Right hindlimb (tissue), 1 donor: ENCODE data around the gene PPBP.
"Not testable (repeated sequence)": the region's sequence is repeated elsewhere in the genome, so short reads cannot be mapped to it uniquely, and the experiment has no call there.

Experiments
- DNase-seq: peaks from one replicate; pipeline ENCODE4 v3.0.0-alpha.2; 2018

The PPBP gene

DNA sequence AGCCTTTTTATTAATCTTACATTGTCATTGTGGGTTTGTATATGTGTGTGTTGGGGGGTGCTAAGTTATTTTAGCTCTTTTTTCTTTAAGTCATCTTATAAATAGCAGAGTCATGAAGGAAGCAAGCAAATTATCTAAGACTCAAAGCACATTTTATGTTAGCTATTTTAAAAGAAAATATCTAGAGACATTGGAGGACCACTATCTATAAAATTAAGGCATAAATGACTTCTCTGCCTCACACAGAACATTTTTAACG is 3.7 kb upstream of the PPBP start:
- DNase-seq = no peak

DNA sequence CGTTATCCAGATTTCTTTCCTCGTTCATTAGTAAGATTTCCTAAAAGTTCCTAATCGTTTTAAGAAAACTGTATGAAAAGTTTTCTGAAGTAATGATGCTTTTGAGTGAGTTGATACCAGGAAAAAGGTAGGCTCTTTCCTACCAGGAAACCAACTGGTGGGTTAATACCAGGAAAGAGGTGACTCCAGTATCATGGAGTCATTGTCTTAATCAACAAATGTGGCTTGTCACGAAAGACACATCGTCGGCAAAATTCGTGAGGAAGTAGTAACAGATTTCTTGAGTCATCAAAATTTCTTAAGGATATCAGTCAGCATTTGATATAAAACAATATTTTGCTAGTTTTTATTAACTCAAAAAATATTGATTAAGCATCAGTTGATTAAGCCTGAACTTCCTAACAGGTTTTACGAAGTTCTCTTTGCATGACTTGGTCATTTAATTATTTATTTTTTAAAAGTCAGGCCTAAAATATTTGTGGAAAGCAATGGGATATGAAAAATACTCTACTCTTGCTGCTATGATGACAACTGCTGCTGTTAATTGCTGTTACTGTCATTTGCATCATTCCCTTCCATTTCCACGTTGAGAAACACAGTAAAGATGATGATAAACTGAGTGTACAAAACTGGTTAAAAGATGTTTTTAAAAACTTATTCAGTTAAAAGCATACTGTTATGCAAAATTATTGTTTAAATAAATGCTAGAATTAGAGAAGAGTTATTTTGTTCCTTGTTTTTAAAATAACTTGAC is 3.2 kb upstream of the PPBP start:
- no peak for DNase-seq

DNA sequence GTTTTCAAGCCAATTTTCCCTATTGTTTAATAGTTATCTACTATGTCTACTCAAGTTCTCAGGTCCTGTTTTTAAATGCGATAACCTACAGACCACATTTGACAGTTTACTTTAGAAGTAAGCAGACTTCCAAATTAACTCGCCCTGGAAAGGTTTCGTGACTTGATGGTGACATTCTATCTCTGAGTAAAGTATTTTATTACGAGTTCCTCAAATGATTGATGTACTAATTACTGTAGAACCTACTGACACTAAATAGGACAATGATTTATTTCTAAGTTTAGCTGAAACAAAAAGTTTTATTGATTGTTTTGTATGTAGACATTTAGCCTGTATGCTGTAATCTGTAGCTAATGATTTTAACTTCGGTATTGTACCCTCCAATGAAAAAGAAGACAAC is 1.9 kb upstream of the PPBP start:
- no peak for DNase-seq

DNA sequence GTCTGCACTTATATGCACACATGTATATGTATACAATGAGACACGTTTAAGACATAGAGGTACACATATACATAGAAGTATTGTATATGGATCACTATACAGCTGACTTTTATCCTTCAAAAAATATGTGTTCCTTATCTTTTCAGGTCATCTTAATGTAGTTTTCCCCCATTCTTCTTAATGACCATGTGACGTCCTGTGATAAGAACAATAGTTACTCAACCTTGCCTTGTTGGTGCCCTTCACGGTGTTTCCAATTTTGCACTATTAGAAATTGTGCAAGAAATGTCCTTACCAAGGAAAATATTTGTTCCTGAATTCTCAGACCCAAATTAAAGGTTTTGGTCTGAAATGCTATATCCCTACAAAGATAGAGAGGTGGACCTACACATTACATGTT is 1.0 kb upstream of the PPBP start:
- no peak for DNase-seq

DNA sequence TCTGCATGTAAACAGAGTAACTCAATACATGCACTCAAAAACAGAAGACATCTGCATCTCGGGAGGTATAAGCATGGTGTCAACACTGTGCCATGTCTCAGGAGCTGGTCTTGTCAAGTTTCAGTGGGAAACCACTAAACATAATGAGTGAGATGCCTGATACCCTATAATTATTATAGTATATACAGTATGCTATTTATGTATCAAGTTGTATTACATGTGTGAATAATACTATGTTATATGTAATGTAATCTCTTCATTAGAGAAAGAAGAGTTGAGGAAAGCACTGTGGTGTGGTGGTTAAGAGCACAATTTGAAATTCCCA is 2.5 kb downstream of the PPBP start:
- DNase-seq = no peak

DNA sequence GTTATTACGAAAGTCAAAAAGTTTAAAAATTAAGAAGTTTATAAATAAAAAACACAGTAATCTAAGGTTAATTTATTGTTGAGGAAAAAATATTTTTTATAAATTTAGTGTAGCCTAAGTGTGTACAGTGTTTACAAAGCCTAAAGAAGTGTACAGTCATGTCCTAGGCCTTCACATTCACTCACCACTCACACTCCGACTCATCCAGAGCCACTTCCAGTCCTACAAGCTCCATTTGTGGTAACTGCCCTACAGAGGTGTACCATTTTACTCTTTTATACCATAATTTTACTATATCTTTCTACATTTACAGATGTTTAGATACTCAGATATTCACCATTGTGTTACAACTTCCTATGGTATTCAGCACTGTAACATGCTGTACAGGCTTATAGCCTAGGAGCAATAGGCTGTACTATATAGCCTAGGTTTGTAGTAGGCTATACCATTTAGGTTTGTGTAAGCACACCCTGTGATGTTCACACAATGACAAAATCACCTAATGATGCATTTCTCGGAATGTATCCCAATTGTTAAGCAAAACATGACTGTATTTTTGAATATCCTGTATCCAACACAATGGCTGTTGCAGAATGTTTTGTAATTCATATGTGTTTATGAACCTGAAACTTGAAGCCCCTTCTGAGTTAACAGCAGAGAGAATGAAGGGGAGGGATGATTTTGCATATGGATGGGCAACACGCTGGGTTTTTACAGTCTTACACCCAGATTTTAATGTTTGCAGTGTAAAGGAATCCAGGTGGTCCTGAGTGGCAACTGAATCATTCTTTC is 3.1 kb downstream of the PPBP start:
- no peak for DNase-seq

DNA sequence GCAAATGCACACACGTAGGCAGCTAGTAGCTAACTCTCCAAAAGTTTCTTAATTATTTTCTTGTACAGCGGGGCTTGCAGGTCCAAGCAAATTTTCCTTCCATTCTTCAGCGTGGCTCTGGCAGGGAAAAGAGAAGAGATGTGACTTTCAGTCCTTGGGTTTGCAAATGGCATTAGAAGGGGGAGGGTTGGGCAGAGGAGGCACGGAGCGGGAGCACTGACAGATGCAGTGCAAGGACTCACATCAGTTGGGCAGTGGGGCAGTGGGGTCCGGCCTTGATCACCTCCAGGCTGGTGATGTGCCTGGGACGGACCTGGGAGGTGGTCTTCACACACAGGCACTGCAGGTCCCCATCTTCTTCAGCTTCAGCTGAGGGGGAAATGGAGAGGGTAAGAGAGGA is 6.8 kb downstream of the PPBP start:
- not testable (repeated sequence) for DNase-seq

DNA sequence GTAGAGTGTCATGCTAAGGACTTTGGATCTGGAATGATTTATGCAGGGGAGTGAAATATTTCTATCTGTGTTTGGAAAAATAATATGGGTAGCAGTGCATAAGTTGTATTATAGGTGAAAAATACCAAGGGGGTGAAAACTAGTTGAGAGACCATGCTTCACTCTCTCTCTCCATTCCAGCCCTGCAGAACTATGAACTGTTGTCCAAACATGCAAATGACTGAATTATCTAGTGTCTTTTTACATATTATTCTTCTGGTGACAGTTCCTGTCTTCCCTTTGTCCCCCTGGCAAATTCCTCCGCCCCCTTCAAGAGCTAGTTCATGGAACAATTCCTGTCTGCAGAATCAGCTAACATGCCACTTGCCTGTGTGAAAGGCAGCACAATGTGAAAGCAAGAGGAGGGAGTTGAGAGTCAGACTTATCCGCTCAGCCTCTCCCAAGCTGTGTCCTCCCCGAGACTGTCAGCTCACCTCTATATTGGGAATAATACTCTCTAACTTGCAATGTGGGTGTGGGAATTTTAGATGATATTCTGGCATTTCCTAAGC is 8.5 kb downstream of the PPBP start:
- DNase-seq = no peak

DNA sequence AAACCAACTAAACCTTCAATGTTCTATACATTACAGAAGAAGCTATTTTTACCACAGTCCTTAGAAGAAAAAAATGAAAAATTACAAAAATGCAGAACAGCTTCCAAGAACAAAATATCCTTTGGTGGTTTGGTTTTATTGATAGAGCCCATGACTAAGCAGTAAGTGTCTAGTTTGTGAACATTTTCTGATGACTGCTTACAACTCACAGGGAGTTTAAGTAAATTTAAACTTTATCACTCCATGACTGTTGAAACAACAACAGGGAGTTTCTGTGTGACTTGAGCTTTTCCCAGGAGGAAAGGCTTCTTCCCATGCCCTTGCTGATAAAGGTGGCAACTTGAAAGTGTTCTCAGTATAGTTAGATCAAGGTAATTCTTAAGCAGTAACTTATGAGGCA is 9.1 kb downstream of the PPBP start:
- no peak for DNase-seq

DNA sequence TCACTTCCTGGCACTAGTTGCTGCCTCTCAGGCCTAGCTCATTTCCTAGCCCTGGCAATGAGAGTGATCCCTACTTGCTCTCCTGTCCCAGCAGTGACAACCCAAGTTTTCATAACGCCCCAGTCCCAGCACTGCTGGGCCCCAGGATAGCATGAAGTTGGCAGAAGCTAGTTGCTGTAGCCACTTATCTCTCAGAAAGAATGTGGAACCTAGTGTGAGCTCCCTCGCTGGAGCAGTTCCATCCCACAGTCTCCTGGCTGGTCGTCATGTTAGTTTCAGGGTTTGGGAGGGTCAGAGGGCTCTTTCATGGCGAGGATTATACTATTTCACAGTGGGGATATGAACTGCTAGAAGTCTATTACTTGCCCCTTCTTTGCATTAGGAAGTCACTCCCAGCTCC is 11.3 kb downstream of the PPBP start:
- DNase-seq = no peak

DNA sequence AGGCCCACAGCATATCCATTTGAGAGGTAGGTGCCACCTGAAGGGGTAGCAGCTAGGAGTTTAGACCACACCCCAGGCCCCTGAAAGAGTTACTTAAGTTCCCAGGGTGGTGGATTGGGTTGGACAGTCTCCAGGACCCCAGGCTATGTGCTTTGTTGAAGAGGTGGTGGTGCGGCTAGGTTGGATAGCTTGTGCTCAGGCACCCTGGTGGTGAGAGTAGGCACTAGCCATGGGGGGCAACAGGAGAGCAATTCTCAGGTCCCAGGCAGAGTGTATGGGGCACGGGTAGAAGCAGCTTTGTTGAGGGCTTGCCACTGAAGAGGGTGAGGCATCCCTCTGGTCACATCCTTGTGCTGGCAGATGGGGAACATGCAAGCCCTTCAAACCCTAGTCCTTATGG is 11.8 kb downstream of the PPBP start:
- DNase-seq = no peak

DNA sequence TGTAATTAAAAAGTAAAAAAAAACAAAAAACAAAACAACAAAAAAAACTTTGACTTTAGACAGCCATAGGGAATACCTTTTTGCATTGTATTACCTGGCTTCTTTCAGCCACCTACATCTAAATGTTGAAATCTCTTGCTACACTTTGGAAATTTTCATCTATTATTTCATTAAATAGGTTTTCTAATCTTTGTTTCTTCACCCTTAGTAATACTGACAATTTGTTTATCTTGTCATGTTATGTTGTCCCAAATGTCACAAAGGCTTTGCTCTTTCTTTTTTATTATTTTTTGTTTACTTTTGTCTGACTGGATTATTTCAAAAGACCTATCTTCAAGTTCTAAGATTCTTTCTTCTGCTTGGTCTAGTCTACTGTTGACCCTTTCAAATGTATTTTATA is 13.6 kb downstream of the PPBP start:
- DNase-seq = no peak

DNA sequence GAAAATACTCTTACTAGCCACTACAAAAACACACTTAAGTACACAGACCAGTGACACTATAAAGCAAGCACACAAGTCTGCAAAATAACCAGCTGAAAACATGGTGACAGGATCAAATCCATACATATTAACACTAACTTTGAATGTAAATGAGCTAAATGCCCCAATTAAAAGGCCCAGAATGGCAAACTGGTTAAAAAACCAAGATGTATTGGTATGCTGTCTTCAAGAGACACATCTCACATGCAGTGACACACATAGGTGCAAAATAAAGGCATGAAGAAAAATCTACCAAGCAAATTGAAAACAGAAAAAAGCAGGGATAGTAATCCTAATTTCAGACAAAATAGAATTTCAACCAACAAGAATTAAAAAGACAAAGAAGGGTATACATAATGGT is 17.0 kb downstream of the PPBP start:
- DNase-seq = no peak

DNA sequence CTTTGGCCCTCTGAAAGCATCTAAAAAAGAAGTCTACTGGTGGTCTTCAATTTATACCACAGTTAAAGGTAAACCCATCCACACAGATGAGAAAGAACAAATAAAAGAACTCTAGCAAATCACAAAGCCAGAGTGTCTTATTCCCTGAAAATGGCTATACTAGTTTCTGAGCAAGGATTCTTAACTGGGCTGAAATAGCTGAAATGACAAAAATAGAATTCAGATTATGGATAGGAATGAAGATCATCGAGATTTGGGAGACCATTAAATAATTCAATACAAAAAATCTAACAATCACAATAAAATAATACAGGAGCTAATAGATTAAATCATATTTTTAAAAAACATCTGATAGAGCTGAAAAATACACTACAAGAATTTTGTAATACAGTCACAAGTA is 18.0 kb downstream of the PPBP start:
- DNase-seq = no peak

DNA sequence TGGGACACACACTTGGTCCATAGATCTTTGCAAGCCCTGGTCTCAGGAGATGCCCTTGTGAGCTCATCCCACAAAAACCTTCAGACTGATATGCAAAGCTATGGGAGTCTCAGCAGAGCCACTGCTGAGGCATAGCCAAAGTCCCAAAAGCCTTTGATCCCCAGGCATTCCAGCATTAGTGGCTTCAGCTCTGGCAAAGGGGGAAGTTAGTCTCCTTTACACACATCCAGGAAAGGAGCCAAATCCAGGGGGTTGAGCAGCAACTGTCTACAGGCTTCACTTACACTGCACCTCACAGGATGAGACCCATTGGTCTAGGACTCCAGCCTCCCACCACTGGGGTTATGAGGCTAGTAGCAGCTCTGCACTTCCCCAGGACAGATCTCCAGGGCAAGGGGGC is 20.1 kb downstream of the PPBP start:
- DNase-seq = no peak

DNA sequence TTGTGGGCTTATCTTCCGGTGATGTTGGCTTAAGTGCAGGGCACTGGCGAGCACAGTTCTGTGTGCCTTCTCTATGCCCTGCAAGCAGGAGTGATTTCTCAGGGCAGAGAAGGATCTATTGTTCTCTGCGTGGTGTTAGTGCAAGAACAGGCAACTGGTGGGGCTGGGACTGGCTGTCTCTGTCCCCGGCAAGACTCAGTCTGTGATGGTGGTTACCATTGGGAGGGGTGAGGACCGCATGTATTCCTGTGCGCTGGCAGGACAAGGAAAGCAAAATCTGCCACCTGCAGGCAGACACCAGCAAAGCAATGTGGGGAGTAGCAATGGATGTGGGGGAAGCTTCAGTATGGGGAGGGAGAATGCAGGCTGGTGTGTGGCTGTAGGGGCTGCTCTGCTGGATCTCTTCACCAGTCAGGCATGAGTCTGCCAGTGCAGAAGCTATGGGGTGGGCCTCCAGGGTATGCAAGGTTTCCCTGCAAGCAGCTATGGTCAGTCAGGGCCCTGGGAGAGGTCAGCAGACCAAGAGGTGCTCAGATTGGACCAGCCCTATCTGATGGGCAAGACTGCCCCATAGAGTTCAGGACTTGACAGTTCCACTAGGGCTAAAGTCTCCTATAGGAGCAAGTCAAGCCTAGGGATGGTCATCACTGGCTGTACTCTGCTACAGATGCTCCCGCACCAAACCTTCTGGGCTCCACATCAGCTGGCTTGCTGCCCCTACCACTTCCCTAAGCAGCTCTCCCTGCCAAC is 23.0 kb downstream of the PPBP start:
- DNase-seq = no peak

DNA sequence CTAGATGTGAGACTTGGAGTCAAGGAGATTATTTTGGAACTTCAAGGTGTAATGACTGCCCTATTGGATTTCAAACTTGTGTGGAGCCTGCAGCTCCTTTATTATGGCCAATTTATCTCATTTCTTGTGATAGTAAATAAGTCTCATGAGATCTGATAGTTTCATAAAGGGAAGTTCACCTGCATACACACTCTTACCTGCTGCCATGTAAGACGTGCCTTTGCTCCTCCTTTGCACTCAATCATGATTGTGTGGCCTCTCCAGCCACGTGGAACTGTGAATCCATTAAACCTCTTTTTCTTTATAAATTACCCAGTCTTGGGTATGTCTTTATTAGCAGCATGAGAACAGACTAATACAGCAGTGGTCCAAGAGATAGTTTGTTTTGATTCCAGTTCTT is 25.3 kb downstream of the PPBP start:
- no peak for DNase-seq

DNA sequence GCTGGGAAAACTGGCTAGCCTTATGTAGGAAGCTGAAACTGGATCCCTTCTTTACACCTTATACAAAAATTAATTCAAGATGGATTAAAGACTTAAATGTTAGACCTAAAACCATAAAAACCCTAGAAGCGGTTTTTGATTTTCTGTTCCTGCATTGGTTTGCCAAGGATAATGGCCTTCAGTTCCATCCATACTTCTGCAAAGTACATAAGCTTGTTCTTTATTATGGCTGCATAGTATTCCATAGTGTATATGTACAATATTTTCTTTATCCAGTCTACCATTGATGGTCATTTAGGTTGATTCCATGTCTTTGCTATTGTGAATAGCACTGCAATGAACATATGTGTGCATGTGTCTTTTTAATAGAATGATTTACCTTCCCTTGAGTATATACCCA is 28.9 kb downstream of the PPBP start:
- not testable (repeated sequence) for DNase-seq

DNA sequence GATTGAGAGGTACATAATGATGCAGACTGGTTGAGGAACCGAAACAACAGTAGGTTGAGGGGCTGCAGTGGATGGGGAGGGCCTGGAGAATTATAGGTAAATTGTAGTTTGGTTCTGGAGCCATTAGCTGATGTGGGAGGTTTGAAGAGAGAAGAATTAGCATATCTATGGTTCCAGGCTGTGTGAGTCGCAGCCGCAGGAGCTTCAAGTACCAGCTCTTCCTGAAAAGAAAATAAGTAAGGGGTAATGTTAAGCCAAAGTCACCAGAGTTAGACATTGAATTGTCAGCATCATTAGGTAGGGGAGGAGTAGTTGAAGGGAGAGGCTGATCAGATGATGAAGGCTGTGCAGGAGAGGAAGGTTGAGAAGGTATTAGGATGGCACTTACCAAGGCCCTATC is 35.6 kb downstream of the PPBP start:
- no peak for DNase-seq

DNA sequence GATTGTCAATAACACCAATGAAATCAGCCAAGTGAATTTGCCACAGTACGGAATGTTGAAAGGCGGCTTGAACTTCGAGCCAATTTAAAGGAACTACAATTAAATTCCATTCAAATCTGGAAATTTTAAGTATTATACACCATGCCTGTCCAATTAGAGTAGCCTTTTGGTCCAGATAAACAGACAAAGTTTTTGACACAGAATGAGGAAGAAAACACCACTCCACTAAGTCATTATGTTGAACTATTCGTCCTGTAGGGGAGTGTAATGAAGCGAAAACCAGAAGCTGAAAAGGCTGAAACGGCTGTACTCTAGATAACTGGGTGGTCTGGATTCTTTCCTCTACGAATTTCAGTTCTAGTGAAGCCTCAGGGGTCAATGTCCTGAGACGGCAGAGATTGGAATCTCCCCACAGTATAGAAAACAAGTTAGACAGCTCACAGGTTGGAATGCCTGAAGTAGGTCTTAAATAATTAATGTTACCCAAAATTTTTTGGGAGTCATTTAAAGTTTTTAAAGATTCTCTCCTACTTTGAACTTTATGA is 37.5 kb downstream of the PPBP start:
- DNase-seq = not testable (repeated sequence)

DNA sequence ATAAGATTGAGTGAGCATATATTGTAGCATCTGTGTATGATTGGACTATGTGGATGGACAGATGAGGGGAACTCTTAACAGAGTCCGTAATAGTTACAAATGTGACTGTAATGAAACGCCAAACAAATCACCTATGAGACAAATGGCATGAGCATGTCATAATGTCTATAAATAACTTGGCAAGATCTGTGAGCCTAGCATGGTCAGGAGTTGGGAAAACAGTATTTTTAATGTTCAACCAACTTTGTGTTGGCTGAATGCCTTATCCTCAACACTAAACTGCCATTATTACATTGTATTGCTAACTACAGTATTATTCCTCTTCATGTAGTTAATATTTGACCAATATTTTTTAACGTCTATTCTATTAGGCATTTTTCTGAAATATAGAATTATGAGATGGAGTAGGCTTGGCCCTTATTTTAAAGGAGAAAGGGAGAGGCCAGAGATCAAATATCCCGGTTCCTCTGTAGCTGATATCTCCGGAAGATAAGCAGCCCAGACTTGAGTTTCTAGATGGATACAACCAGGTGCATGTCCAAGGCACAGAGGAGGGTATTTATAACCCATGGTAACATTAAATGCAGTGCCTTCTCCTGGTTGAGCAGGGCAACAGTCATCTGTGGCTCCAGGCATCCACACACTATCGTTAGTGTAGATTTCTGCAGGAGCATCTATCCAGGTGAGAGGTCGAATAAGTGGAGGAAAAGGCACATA is 38.8 kb downstream of the PPBP start:
- no peak for DNase-seq

DNA sequence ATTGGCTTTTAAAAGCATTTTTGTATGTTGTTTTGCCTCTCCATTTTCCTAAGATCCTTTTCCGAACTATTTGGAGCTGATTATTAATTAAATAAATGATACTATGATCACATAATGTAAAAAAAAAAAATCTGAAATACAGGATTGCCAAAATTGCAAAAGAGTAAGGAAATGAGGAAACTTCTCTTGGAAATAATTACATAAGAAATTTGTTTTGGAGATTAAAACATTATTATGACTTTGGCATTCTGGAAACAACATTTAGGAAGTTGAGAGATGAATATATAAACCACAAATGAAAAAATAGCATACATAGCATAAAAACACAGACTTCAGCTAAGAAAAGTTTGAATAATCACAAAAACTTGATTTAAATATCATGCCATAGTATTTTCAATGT is 39.7 kb downstream of the PPBP start:
- DNase-seq = no peak
